RWPE2 (cell line): Measurements from ENCODE around the gene YWHAQ.

Source experiments
- ATAC-seq: fragments of 200-7000 bp; cut with Tn5 transposase; 3 replicates; pipeline ENCODE4 v1.9.1; 2021; ENCODE audit warnings: low read depth
- DNase-seq: peaks from one replicate; pipeline ENCODE4 v3.0.0-alpha.2; 2020; ENCODE audit warnings: low spot score
- H3K27ac ChIP-seq: fragments of 450-650 bp; 2 replicates; pipeline ENCODE4 v1.5.1; 2017; ENCODE audit warnings: mild to moderate bottlenecking; ENCODE audit not compliant: poor library complexity, severe bottlenecking
- H3K27me3 ChIP-seq: fragments of 250-450 bp; sonication (Bioruptor Pico); 2 replicates; pipeline ENCODE4 v1.5.1; 2021; ENCODE audit warnings: mild to moderate bottlenecking, moderate library complexity; ENCODE audit not compliant: insufficient read depth, poor library complexity, severe bottlenecking
- H3K36me3 ChIP-seq: fragments of 250-450 bp; sonication (Bioruptor Pico); 2 replicates; pipeline ENCODE4 v1.5.1; 2020; ENCODE audit warnings: low read depth, mild to moderate bottlenecking, moderate library complexity
- H3K4me1 ChIP-seq: fragments of 250-450 bp; sonication (Bioruptor Pico); 2 replicates; pipeline ENCODE4 v1.5.1; 2021; ENCODE audit warnings: mild to moderate bottlenecking, moderate library complexity; ENCODE audit not compliant: insufficient read depth, poor library complexity, severe bottlenecking
- H3K4me3 ChIP-seq: fragments of 250-450 bp; sonication (Bioruptor Pico); 2 replicates; pipeline ENCODE4 v1.5.1; 2021; ENCODE audit warnings: mild to moderate bottlenecking, moderate library complexity; ENCODE audit not compliant: severe bottlenecking
- H3K9me3 ChIP-seq: fragments of 250-450 bp; sonication (Bioruptor Pico); 2 replicates; pipeline ENCODE4 v1.5.1; 2021; ENCODE audit warnings: mild to moderate bottlenecking, moderate library complexity; ENCODE audit not compliant: severe bottlenecking
- CTCF ChIP-seq: fragments of 450-650 bp; IDR thresholded peaks from one replicate; pipeline ENCODE4 v1.5.1; 2017; ENCODE audit warnings: mild to moderate bottlenecking, moderate library complexity; ENCODE audit not compliant: poor library complexity, severe bottlenecking

The YWHAQ gene

DNA sequence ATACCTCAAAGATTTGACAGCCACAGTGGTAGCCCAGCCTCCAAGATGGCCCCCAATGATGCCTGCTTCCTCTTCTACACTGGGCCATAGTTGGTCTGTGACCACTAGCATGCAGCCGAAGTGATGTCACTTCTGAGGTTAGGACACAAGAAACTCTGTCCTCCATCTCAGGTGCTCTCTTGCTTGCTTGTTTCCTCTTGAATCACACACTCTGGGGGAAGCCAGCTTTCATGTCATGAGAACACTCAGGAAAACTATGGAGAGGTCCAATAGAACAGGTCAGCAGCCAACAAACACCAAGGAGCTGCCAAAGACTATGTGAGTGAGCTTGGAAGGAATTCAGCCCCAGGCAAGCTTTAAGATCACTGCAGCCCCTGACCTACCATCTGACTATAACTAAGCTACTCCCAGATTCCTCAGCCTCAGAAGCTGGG lies 71.8 kb downstream of the YWHAQ start:
- Histone ChIP-seq H3K36me3 (peaks cover 4% of the 10 kb centered on the region; the same call in 1 of the 2 replicates), H3K27ac (peak overlapping the region; percentile 83), H3K9me3 (no peaks in the 10 kb centered on the region), H3K4me3 (no peak overlapping the region), H3K4me1 (peaks cover 20% of the 10 kb centered on the region), H3K27me3 (no peaks in the 10 kb centered on the region)
- no peak for TF ChIP-seq CTCF
- peak; percentile 70 for ATAC-seq
- peak; percentile 75 for DNase-seq

GRCh38 chr2:9556121-9556743 lies 74.6 kb downstream of the YWHAQ start:
- DNase-seq (peak; percentile 60), ATAC-seq (peak; percentile 24)
- peak overlapping the region; percentile 83 for H3K27ac ChIP-seq
- peak overlapping the region; percentile 61 for H3K4me3 ChIP-seq
- H3K9me3 ChIP-seq: no peaks in the 10 kb centered on the region
- no peaks in the 10 kb centered on the region for H3K27me3 ChIP-seq
- no peak for TF ChIP-seq CTCF
- H3K4me1 ChIP-seq: peaks cover 35% of the 10 kb centered on the region
- H3K36me3 ChIP-seq: peaks cover 4% of the 10 kb centered on the region; the same call in 1 of the 2 replicates

DNA sequence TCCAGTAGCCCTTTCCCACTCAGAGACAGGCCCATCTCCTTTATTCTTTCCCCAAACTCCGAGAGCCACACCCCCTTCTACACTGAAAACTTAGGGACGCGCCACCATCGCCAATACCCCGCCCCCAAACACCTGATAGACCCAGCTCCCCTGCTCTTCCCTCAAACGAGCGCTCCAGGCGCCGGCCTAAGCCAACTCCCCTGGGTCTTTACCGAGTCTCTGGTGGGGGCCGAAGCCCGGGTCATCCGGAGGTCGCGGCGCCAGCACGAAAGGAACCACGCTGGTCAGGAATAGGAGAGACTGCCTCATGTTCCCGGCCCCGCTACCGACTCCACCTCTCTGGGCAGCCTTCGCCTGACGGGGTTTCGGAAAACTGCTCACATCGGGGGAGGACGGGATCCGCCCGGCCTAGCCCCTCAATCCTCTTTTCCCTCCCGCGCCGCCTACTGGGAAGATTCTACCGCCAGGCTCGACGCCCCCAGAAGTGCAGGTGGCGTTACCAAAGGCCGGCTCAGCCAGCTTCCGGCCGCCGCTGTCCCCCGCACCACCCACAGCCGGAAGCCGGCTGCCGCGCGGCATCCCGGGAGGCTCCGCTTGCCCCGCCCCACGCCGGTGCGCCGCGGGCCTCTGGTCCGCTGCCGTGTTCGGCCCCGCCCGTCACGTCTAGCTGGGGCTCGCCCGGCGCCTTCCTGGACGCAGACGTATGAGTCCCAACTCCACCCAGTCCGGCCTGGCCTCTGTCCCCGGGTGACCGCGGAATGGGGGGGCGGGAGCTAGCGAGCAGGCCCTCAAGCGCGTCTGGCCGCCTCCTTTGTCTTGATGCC lies 75.3 kb downstream of the YWHAQ start, which contains the start of gene ADAM17:
ADAM17 (minus strand) TSS at position 534 of the 824 bp plus-strand sequence; CDS start at position 309, 225 bp downstream.
- TF ChIP-seq CTCF: peak; percentile 46
- H3K9me3 ChIP-seq: no peaks in the 10 kb centered on the region
- DNase-seq (peak; percentile 95), ATAC-seq (peak; percentile 83)
- peak within 1 kb of the TSS; percentile 83 for H3K27ac ChIP-seq
- H3K27me3 ChIP-seq: no peaks in the 10 kb centered on the region
- H3K4me1 ChIP-seq: peaks cover 35% of the 10 kb centered on the region
- peak within 1 kb of the TSS; percentile 61 for H3K4me3 ChIP-seq
- H3K36me3 ChIP-seq: peaks cover 4% of the 10 kb centered on the region; the same call in 1 of the 2 replicates

DNA sequence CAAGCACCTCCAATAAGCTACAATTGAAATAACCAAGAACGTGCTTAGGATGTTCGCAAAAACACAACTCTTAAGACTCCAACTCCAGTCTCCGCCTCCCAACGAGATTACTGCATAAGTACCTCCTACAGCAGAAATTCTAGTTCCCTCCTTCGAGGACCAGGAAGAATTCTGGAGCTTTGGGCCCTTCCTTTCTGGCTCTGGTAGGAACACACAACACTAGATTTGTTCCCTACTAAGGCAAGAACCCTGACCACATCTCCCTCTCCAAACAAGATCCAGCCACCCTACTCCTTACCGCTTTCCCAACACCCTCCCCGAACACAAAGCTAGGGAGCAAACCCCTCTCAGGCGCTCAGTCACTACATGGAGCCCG lies 75.9 kb downstream of the YWHAQ start:
- peaks cover 35% of the 10 kb centered on the region for H3K4me1 ChIP-seq
- TF ChIP-seq CTCF: no peak
- no peak for ATAC-seq

More for the DNA sequence above, 75.9 kb downstream of the YWHAQ start:
- DNase-seq: no peak
- Histone ChIP-seq H3K36me3 (peaks cover 4% of the 10 kb centered on the region; the same call in 1 of the 2 replicates), H3K9me3 (no peaks in the 10 kb centered on the region), H3K27me3 (no peaks in the 10 kb centered on the region), H3K4me3 (peak overlapping the region; percentile 61), H3K27ac (peak overlapping the region; percentile 83)
